ENCODE measurements around the gene RPS16. TPM values are rescaled to one million over a fixed set of nuclear protein-coding genes. Genes with fewer than 3 reads are reported as not detected.
A peak's percentile ranks its signal among the peaks of the same experiment; 100 is the strongest.

RPS16 gene
- total and polyA plus RNA-seq, 2 of the 13 experiments (the other 11 are each of a cell fraction or from before 2014, with no cell fraction given) = 488 to 2,583 TPM

DNA sequence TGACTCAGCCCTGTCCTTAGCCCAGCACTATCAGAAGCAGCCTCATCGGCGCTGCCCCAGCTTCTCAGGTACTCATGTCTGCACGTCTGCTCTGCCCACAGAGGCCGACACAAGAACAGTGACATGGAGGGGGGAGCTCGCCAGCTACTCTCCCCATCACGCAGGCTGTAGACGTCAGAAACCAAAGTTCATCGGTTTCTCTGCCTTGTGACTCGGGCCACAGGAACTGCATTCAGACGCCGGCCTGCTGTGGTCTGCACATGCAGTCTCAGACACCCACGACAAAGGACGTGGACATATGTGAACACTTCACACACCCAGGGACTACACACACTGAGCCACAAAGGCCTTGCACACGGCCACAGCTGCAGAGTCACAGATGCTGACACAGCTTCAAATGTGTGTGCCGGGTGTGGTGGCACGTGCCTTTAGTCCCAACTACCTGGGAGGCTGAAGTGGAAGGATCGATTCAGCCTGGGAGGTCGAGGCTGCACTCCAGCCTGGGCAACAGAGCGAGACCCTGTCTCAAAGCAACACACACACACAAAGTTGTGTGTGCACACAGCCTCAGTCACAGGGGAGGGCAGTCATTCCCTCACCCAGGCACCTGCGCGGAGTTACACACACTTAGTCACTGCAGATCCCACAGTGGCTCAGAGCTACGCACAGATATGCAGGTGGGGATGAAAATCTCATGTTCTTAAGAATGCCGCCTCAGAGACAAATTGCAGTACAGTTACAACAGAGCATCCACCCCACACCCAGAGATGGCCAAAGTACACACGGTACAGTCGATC is 34.0 kb downstream of the RPS16 start (continued):
- TF ChIP-seq, protein P1, sequence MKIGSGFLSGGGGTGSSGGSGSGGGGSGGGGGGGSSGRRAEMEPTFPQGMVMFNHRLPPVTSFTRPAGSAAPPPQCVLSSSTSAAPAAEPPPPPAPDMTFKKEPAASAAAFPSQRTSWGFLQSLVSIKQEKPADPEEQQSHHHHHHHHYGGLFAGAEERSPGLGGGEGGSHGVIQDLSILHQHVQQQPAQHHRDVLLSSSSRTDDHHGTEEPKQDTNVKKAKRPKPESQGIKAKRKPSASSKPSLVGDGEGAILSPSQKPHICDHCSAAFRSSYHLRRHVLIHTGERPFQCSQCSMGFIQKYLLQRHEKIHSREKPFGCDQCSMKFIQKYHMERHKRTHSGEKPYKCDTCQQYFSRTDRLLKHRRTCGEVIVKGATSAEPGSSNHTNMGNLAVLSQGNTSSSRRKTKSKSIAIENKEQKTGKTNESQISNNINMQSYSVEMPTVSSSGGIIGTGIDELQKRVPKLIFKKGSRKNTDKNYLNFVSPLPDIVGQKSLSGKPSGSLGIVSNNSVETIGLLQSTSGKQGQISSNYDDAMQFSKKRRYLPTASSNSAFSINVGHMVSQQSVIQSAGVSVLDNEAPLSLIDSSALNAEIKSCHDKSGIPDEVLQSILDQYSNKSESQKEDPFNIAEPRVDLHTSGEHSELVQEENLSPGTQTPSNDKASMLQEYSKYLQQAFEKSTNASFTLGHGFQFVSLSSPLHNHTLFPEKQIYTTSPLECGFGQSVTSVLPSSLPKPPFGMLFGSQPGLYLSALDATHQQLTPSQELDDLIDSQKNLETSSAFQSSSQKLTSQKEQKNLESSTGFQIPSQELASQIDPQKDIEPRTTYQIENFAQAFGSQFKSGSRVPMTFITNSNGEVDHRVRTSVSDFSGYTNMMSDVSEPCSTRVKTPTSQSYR (CRISPR knock-in tag; IDR thresholded peaks at IDR 0.05; ENCODE audit: borderline replicate concordance) = peak; percentile 36; the same call in 1 of the 2 replicates
- TF ChIP-seq GTF3A (CRISPR knock-in tag; conservative IDR thresholded peaks at IDR 0.05) (no peak), ZNF329 (CRISPR knock-in tag; IDR thresholded peaks at IDR 0.05; ENCODE audit: low read depth) (no peak), YEATS4 (CRISPR knock-in tag; IDR thresholded peaks at IDR 0.05; ENCODE audit: borderline replicate concordance) (0 out of 2 replicates have a peak, but pooled peaks have one; percentile 11), ZNF605 (CRISPR knock-in tag; IDR thresholded peaks at IDR 0.05) (peak; percentile 69; the same call in 1 of the 2 replicates), CENPT (CRISPR knock-in tag; IDR thresholded peaks at IDR 0.05; ENCODE audit: low read depth) (no peak; the same call in 1 of the 2 replicates), ZNF577 (CRISPR knock-in tag; IDR thresholded peaks at IDR 0.05; ENCODE audit: borderline replicate concordance, low read depth) (no peak), ZNF652 (CRISPR knock-in tag; IDR thresholded peaks at IDR 0.05; ENCODE audit: borderline replicate concordance, low read depth) (peak; percentile 50; the same call in 1 of the 2 replicates), XBP1 (CRISPR knock-in tag; IDR thresholded peaks at IDR 0.05) (no peak), TCF7 (IDR thresholded peaks at IDR 0.05; ENCODE audit: low read depth) (no peak), ZNF253 (CRISPR knock-in tag; IDR thresholded peaks at IDR 0.05; ENCODE audit: borderline replicate concordance) (peak; percentile 37; the same call in 1 of the 2 replicates), ZNF331 (CRISPR knock-in tag; IDR thresholded peaks at IDR 0.05) (peak; percentile 80; the same call in 1 of the 2 replicates), RXRA (CRISPR knock-in tag; IDR thresholded peaks at IDR 0.05) (peak; percentile 75; the same call in 1 of the 2 replicates), AHR (CRISPR knock-in tag; IDR thresholded peaks at IDR 0.05) (peak; percentile 71; the same call in 1 of the 2 replicates), ZBTB7A (CRISPR knock-in tag; IDR thresholded peaks at IDR 0.05) (0 out of 2 replicates have a peak, but pooled peaks have one; percentile 48), ZNF589 (CRISPR knock-in tag; conservative IDR thresholded peaks at IDR 0.05) (peak; percentile 81; the same call in 1 of the 2 replicates)
- TF ChIP-seq, protein P2, sequence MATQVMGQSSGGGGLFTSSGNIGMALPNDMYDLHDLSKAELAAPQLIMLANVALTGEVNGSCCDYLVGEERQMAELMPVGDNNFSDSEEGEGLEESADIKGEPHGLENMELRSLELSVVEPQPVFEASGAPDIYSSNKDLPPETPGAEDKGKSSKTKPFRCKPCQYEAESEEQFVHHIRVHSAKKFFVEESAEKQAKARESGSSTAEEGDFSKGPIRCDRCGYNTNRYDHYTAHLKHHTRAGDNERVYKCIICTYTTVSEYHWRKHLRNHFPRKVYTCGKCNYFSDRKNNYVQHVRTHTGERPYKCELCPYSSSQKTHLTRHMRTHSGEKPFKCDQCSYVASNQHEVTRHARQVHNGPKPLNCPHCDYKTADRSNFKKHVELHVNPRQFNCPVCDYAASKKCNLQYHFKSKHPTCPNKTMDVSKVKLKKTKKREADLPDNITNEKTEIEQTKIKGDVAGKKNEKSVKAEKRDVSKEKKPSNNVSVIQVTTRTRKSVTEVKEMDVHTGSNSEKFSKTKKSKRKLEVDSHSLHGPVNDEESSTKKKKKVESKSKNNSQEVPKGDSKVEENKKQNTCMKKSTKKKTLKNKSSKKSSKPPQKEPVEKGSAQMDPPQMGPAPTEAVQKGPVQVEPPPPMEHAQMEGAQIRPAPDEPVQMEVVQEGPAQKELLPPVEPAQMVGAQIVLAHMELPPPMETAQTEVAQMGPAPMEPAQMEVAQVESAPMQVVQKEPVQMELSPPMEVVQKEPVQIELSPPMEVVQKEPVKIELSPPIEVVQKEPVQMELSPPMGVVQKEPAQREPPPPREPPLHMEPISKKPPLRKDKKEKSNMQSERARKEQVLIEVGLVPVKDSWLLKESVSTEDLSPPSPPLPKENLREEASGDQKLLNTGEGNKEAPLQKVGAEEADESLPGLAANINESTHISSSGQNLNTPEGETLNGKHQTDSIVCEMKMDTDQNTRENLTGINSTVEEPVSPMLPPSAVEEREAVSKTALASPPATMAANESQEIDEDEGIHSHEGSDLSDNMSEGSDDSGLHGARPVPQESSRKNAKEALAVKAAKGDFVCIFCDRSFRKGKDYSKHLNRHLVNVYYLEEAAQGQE (IDR thresholded peaks at IDR 0.05; ENCODE audit: borderline replicate concordance in 1 of 2, low read depth in 1 of 2, low read length in 2 of 2) = no peak; a peak in 1 of 4 replicates
- TF ChIP-seq, protein P3, sequence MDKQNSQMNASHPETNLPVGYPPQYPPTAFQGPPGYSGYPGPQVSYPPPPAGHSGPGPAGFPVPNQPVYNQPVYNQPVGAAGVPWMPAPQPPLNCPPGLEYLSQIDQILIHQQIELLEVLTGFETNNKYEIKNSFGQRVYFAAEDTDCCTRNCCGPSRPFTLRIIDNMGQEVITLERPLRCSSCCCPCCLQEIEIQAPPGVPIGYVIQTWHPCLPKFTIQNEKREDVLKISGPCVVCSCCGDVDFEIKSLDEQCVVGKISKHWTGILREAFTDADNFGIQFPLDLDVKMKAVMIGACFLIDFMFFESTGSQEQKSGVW (CRISPR knock-in tag; IDR thresholded peaks at IDR 0.05; ENCODE audit: borderline replicate concordance) = no peak
- TF ChIP-seq, protein P4, sequence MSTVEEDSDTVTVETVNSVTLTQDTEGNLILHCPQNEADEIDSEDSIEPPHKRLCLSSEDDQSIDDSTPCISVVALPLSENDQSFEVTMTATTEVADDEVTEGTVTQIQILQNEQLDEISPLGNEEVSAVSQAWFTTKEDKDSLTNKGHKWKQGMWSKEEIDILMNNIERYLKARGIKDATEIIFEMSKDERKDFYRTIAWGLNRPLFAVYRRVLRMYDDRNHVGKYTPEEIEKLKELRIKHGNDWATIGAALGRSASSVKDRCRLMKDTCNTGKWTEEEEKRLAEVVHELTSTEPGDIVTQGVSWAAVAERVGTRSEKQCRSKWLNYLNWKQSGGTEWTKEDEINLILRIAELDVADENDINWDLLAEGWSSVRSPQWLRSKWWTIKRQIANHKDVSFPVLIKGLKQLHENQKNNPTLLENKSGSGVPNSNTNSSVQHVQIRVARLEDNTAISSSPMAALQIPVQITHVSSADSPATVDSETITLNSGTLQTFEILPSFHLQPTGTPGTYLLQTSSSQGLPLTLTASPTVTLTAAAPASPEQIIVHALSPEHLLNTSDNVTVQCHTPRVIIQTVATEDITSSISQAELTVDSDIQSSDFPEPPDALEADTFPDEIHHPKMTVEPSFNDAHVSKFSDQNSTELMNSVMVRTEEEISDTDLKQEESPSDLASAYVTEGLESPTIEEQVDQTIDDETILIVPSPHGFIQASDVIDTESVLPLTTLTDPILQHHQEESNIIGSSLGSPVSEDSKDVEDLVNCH (CRISPR knock-in tag; IDR thresholded peaks at IDR 0.05) = 0 out of 2 replicates have a peak, but pooled peaks have one; percentile 44

Measured in HepG2 (cell line).